Thyroid gland (tissue), 4 donors: ENCODE data around the gene UBALD2. TPM values are rescaled to one million over a fixed set of nuclear protein-coding genes. Genes with fewer than 3 reads are reported as not detected.

ENCODE experiments used
- DNase-seq, 2 donors: peaks; one replicate each; pipeline ENCODE4 v3.0.0-alpha.2; 2019
- H3K27ac ChIP-seq, 3 donors: fragments of 200-600 bp; sonication (generic); 1 replicate in 2 of 3; 2 replicates in 1 of 3; pipeline ENCODE4 v1.5.1; 2016 to 2019; ENCODE audit warnings: mild to moderate bottlenecking in 1 of 3, moderate library complexity in 1 of 3
- H3K27me3 ChIP-seq: fragments of 200-600 bp; sonication (generic); one replicate; pipeline ENCODE4 v1.5.1; 2019
- H3K36me3 ChIP-seq, 2 donors: fragments of 200-600 bp; sonication (generic); one replicate each; pipeline ENCODE4 v1.5.1; 2016 to 2019
- H3K4me1 ChIP-seq, 2 donors: fragments of 200-600 bp; sonication (generic); one replicate each; pipeline ENCODE4 v1.5.1; 2017 to 2019
- H3K4me3 ChIP-seq, 3 donors: fragments of 200-600 bp; sonication (generic); replicated peaks in 1 of 3; 1 replicate in 2 of 3; 2 replicates in 1 of 3; pipeline ENCODE4 v1.5.1; 2016; ENCODE audit warnings: mild to moderate bottlenecking in 1 of 3
- H3K9me3 ChIP-seq: fragments of 200-600 bp; sonication (generic); one replicate; pipeline ENCODE4 v1.5.1; 2017
- POLR2A ChIP-seq, 2 donors: fragments of 450-650 bp; IDR thresholded peaks; one replicate each; pipeline ENCODE4 v1.6.1; 2017; ENCODE audit warnings: antibody characterized with exemption in 2 of 2, mild to moderate bottlenecking in 2 of 2, moderate library complexity in 1 of 2
- WGBS, 2 donors: methylation state at CpG; one replicate each; pipeline ENCODE4 v1.1.5; 2017; 5-methylcytosine and 5-hydroxymethylcytosine counted together
- intact Hi-C: fragments of 100-400 bp; cut with DNase I; formaldehyde crosslinking; loops from one replicate; pipeline ENCODE4 v1.15.1; 2023
- total RNA-seq, 4 donors: library from RNA; depleted of rRNA; stranded (reverse); fragments of >200 nt; gene quantifications; one replicate each; pipeline ENCODE4 v1.2.3, GENCODE V29; 2016
- TF ChIP-seq, protein P1 (sequence below), 6 experiments: fragments of 200-600 bp in 3 of 6; fragments of 450-650 bp in 3 of 6; sonication (generic) in 3 of 6; IDR thresholded peaks; one replicate each; pipeline ENCODE4 v1.5.1; 2016 to 2019; ENCODE audit warnings: antibody characterized with exemption in 6 of 6, mild to moderate bottlenecking in 2 of 6, inconsistent platforms in 1 of 6, moderate library complexity in 1 of 6

Gene UBALD2
- total RNA-seq, 4 donors from 2014 or later = 9.8 to 54.2 (median 22.9) TPM

DNA sequence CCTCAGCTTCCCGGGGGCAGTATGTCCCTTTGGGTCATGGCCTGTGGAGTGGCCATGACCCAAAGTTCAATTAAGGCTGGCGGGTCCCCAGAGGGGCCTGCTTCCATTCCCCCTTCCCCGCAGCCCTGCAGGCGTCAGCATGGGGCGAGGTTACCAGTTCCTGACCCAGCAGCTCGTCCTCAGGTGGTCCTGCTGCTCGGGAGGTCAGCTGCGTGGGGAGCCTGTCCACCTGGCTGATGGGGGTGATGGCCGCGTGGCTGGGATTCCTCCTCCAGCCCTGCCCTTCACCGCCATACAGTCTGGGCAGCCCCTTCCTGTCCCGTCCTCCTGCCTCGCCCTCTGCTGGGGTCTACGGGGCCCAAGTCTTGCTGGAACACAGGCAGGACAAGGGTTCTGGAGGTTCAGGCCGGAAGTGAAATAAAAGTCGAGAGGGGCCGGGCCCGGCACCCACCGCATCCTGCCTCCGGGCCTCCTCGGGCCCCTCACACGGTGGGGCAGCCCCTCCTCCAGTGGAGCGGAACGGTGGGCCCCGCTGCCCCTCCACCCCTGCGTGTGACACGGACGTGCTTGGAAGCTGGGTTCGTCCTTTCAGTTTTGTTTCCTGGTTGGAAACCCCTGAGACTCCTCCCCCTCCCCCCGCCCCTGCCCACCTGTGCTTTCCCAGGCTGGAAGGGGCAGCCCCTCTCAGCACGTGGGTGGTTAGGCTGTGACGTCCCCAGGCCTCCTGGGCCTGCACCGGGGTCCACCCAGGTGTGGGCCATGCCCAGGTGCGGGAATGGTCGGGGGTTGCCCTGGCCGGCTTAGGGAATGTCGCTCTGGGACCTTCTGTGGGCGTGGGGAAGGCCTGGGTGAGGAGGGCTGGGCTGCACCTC, 6.8 kb downstream of the UBALD2 start:
- no peaks in the 10 kb centered on the region for H3K27me3 ChIP-seq
- peak; percentile 61 to 62 for DNase-seq
- H3K4me3 ChIP-seq = peak overlapping the region in 2 of 3 donors; percentile 11 to 31
- 15 to 21% methylated on average over 27 to 32 of the region's 38 CpGs for WGBS, 2 donors
- no peaks in the 10 kb centered on the region for H3K9me3 ChIP-seq
- peak in 1 of 2 donors; percentile 27 for TF ChIP-seq POLR2A (IDR thresholded peaks at IDR 0.05)
- TF ChIP-seq, protein P1, sequence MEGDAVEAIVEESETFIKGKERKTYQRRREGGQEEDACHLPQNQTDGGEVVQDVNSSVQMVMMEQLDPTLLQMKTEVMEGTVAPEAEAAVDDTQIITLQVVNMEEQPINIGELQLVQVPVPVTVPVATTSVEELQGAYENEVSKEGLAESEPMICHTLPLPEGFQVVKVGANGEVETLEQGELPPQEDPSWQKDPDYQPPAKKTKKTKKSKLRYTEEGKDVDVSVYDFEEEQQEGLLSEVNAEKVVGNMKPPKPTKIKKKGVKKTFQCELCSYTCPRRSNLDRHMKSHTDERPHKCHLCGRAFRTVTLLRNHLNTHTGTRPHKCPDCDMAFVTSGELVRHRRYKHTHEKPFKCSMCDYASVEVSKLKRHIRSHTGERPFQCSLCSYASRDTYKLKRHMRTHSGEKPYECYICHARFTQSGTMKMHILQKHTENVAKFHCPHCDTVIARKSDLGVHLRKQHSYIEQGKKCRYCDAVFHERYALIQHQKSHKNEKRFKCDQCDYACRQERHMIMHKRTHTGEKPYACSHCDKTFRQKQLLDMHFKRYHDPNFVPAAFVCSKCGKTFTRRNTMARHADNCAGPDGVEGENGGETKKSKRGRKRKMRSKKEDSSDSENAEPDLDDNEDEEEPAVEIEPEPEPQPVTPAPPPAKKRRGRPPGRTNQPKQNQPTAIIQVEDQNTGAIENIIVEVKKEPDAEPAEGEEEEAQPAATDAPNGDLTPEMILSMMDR (IDR thresholded peaks at IDR 0.05) = no peak
- peaks cover 37 to 54% of the 10 kb centered on the region in 2 donors for H3K4me1 ChIP-seq
- H3K36me3 ChIP-seq = peaks cover 9 to 14% of the 10 kb centered on the region in 2 donors
- H3K27ac ChIP-seq = peak overlapping the region; percentile 79 to 94 (median 81)
- intact Hi-C loops = loop anchor here (10.0 kb wide), 1 partner anchor 267 kb away; the partner anchor contains the start of gene CDK3

DNA sequence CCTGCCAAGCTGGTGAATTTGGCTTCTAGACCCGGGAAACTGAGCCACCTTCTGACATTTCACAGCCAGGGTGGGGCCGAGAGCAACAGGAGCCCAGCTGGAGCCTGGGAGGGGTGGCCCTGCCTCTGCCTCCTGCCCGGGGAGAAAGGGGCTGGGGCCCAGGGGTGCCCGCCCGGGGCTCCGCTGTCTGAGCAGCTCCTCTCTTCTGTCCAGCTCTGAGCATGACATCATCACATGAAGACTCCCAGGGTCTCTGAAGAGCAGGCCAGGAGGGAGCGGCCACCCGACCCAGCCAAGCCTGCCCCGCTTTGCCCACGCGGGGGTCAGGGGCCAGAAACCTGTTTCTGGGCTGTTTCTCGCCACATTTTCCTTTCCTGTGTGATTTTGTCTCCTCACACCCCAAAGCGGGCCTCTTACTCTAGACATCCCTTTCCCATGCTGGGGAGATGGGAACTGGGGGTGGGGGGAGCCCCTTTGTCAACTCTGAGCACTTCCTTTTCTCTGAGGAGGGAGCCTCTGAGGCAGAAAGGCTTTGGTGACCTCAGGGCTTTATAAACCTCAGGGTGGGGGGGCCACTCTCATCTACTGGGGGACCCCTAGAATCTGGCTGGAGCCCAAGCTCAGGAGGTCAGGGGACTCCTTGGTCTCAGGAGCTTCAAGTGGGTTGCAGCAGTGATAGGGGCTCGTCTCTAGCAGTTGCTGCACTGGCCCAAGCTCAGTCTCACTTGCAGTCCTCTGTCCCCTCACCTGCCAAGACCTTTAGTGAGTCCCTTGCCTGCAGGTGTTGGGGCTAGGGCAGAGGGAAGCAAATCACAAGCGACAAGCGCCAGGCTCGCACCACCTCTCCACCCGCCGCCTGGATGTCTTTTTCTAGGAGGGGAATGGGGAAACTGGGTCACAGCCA, 7.6 kb downstream of the UBALD2 start:
- TF ChIP-seq POLR2A (IDR thresholded peaks at IDR 0.05) = no peak
- TF ChIP-seq, protein P1 (IDR thresholded peaks at IDR 0.05) = no peak
- 80 to 87% methylated on average over 12 to 13 of the region's 19 CpGs for WGBS, 2 donors
- Histone ChIP-seq H3K27me3 (no peaks in the 10 kb centered on the region), H3K4me1 (peaks cover 30 to 45% of the 10 kb centered on the region in 2 donors), H3K9me3 (no peaks in the 10 kb centered on the region), H3K4me3 (peak overlapping the region in 1 of 3 donors; percentile 31), H3K36me3 (peaks cover 9 to 14% of the 10 kb centered on the region in 2 donors), H3K27ac (peak overlapping the region; percentile 79 to 94 (median 81))
- DNase-seq = no peak
- intact Hi-C loops = loop anchor here (10.0 kb wide), 1 partner anchor 268 kb away; the partner anchor contains the start of gene CDK3

DNA sequence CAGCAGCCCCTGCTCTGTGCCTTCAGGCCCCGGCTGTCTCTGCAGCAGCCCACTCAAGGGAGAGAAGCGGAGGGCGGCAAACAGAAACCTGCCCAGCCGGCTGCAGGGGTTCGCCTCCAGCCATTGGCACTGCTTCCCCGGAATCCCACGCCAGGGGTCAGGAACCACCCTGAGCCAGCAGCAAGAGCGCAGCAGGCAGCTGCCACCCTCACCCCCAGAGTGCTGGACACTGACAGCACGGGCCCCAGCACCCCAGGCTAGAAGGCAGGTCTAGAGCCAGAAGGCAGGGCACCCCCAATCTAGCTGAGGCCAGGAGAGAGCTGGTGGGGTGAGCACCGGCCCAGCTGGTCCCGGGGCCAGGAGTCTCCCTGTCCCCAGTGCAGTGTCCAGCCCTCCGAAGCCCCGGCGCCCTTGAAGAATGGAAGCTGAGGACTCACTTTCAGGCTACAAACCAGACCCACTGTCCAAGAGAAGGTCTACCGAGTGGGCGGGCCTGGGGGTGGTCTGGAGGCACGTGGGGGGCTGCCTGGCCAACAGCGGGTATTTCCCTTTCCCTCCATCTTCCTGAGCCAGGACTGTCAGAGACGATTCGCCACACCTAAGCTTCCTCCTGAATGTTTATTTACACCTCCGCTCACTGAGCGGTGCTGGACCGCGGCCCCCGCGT, 8.4 kb downstream of the UBALD2 start:
- Histone ChIP-seq H3K4me1 (peaks cover 22 to 39% of the 10 kb centered on the region in 2 donors), H3K4me3 (no peak overlapping the region), H3K36me3 (peaks cover 9 to 14% of the 10 kb centered on the region in 2 donors), H3K27me3 (no peaks in the 10 kb centered on the region), H3K27ac (peak overlapping the region in 1 of 3 donors; percentile 79), H3K9me3 (no peaks in the 10 kb centered on the region)
- no peak for DNase-seq
- no peak for TF ChIP-seq POLR2A (IDR thresholded peaks at IDR 0.05)
- TF ChIP-seq, protein P1 (IDR thresholded peaks at IDR 0.05) = no peak
- intact Hi-C loops = loop anchor here (10.0 kb wide), 1 partner anchor 269 kb away; the partner anchor contains the start of gene CDK3
- 75 to 77% methylated on average over 16 to 25 of the region's 26 CpGs for WGBS, 2 donors

DNA sequence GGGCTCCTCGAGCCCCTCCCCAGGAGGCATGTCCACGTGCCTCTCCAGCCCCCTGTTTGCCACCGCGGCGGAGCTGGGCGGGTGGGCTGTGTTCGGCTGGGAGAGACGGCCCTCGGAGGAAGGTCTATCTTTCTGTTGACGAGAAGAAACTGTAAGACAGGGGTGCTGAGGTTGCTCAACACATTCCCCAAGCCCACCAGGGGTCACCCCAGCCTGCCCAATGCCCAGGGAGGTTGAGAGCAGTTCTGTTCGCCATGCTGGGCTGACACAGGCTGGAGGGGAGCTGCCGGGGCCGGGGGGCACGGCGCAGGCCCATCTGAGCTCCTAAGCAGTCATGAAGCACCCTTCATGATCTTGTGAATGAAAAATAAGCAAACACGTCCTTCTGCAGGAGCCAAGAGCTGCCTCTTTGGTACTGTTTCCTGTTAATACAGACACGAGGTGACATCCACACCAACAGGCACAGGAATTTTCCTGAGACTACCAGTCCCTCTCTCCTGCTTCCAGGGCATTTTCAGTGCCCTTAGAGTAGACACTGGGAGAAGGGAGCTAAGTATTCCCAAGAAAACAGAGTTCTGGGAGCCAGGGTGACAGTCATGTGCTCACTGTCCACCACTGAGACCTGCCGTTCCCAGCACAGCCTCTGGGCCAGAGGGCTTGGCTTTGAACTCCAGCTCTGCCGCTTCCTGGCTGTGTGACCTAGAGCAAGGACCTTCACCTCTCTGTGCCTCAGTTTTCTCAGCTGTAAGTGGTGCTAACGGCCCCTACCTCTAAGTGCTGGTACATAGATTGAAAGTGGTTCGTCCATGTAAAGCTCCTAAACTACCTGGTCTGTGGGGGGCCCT, 9.2 kb downstream of the UBALD2 start:
- no peaks in the 10 kb centered on the region for H3K9me3 ChIP-seq
- H3K36me3 ChIP-seq = peaks cover 9% of the 10 kb centered on the region in 2 donors
- no peak overlapping the region for H3K4me3 ChIP-seq
- WGBS, 2 donors = 56 to 59% methylated on average over 18 to 19 of the region's 21 CpGs
- TF ChIP-seq POLR2A (IDR thresholded peaks at IDR 0.05) = no peak
- TF ChIP-seq, protein P1 (IDR thresholded peaks at IDR 0.05) = no peak
- DNase-seq = no peak
- H3K27ac ChIP-seq = peak overlapping the region in 1 of 3 donors; percentile 33
- no peaks in the 10 kb centered on the region for H3K27me3 ChIP-seq
- intact Hi-C loops = loop anchor here (10.0 kb wide), 1 partner anchor 270 kb away; the partner anchor contains the start of gene CDK3
- H3K4me1 ChIP-seq = peaks cover 23 to 39% of the 10 kb centered on the region in 2 donors
